ENCODE data around the gene FRS3.

DNA sequence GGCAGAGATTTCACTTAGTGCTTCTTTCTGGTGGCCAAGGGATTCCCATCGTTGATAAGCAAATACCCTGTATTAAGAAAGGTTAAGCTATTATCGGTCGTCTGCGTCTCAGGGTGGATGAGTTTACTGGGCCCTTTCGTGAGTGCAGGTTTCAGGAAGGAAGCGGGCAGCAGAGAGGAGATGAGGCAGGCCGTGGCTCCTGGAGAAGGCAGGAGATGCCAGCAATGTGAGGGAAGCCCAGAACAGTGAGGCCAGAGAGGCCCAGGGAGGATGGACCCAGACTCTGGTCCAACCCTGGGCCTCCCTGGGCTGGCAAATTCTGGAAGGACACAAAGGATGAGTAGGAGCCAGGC lies 55.5 kb downstream of the FRS3 start:
- no peak for TF ChIP-seq CTCF (IDR thresholded peaks at IDR 0.05)
- TF ChIP-seq SIN3A (IDR thresholded peaks at IDR 0.05; ENCODE audit: borderline replicate concordance, insufficient read depth, low read depth, low read length), result no peak
- TF ChIP-seq POLR2AphosphoS5 (IDR thresholded peaks at IDR 0.05; ENCODE audit: low read depth, low read length), result no peak
